ENCODE measurements around the gene SLC22A12.

Gene SLC22A12

DNA sequence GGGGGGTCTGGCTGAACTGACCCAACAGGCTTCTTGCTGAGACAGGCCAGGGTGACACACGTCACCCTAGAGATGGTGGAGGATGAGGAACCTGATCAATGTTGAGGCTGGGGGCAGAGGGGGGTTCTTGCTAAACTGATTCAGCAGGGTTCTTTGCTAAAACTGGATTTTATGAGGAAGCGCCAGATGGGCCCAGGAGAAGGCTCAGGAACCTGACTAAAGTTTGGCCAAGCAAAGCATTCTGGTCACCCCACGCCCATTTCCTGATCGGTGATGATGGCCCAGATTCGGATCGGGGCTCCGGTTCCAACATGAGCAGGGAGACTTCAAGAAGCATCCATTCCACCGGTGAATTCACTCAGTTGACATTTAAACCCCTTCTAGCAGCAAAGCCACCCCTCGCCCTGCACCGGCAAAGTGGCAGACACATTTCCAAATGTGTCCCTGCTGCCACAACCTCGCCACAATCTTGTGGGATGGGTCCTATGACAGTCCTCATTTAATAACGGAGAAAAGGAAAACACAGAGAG lies 34.2 kb upstream of the SLC22A12 start:
- no peak for TF ChIP-seq CTCF (IDR thresholded peaks at IDR 0.05; ENCODE audit: unreplicated experiment in 3 of 3)
- Mint-ChIP-seq H3K9me3 (peaks cover 4% of the 10 kb centered on the region), H3K36me3 (ENCODE audit: low read depth) (peaks cover 4% of the 10 kb centered on the region), H3K27me3 (ENCODE audit: low read depth) (peaks cover 26% of the 10 kb centered on the region), H3K4me1 (peaks cover 77% of the 10 kb centered on the region), H3K27ac (peak overlapping the region; percentile 98 to 100 (median 100)), H3K4me3 (peak overlapping the region in 1 of 3 experiments; percentile 35)

DNA sequence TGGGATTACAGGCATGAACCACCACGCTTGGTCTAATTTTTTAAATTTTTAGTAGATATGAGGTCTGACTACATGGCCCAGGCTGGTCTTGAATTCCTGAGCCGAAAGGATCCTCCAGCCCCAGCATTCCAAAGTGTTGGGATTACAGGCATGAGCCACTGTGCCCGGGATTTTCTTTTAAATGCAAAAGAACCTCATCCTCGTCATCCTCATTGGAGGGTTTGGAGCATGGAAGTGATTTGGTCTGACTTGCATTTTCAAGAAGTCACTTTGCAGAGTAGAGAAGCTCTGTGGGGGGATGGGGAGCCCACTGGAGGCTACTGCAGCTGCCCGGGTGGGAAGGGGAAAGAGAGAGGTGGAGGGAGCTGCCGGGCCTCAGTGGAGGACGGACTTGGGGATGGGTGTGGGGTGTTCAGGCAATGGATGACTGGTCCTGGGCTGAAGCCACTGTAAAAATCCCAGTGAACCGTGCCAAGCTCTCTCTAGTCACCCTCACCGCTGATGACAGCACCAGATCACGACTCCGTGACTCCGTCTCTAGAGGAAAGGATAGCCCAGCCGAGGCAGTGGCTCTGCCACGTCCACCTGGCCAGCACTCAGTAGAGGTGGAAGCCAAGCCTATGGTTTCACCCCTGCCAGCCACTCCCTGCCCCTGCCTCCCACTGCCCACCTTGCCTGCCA lies 32.8 kb upstream of the SLC22A12 start:
- no peak for TF ChIP-seq CTCF (IDR thresholded peaks at IDR 0.05; ENCODE audit: unreplicated experiment in 3 of 3)
- H3K36me3 Mint-ChIP-seq (ENCODE audit: low read depth): no peaks in the 10 kb centered on the region
- peak overlapping the region; percentile 86 to 96 (median 96) for H3K27ac Mint-ChIP-seq
- peak overlapping the region in 1 of 3 experiments; percentile 53 for H3K4me3 Mint-ChIP-seq
- H3K9me3 Mint-ChIP-seq: no peaks in the 10 kb centered on the region
- H3K4me1 Mint-ChIP-seq: peaks cover 66% of the 10 kb centered on the region
- peaks cover 14% of the 10 kb centered on the region for H3K27me3 Mint-ChIP-seq (ENCODE audit: low read depth)

DNA sequence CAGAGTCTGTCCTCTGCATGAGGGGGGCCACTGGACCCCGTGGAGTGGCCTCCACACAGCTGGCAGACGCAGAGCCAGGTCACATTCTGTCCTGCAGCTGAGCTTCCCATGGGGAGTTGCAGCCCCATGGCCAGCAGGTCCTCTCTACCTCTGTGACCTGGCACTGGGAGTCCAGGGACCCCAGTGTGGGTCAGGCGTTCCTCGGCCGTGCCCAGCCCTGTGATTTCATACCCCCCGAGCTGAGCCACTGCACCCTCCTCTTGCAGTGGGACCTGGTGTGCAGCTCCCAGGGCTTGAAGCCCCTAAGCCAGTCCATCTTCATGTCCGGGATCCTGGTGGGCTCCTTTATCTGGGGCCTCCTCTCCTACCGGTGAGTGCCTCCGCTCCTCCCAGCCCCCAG lies 32.2 kb upstream of the SLC22A12 start:
- peaks cover 59% of the 10 kb centered on the region for H3K4me1 Mint-ChIP-seq
- peak overlapping the region in 1 of 3 experiments; percentile 53 for H3K4me3 Mint-ChIP-seq
- H3K27me3 Mint-ChIP-seq (ENCODE audit: low read depth): peaks cover 14% of the 10 kb centered on the region
- peak overlapping the region; percentile 86 to 96 (median 96) for H3K27ac Mint-ChIP-seq
- H3K9me3 Mint-ChIP-seq: no peaks in the 10 kb centered on the region
- H3K36me3 Mint-ChIP-seq (ENCODE audit: low read depth): no peaks in the 10 kb centered on the region
- no peak for TF ChIP-seq CTCF (IDR thresholded peaks at IDR 0.05; ENCODE audit: unreplicated experiment in 3 of 3)

DNA sequence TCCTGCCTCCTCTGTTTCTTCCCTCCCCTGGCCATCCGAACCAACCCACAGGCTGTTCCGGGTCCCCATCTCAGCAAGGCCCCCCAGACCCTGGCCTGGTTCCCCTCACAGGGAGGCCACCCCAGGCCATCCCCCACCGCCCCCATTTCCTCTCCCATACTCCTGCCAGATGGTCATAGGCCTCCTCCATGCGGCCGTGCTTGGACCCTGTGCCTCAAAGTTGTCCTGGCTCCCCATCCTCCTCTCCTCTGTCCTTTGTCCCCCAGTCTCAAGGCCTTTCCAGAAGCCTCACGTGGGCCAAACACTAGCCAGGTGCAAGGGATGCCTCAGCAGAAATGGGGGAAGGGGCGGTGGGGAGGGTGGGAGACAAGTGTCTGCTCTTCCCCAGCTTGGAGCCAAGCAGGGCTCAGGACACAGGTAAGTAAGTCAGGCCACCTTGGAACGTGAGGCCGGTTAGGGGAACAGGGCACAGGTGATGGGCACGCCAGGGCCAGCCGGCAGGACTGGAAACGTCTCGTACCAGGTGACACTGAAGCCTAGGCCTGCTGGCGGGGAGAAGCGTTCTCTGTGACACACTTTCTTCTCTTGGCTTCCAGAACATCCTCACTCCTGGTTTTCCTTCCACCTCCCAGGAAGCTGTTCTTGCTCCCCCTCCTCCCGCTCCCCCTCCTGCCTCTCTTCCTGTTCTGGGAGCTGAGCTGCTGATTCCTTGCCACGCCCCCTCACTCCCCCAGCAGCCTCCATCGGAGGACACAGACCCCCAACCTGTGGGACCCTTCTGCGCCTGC lies 31.5 kb upstream of the SLC22A12 start:
- Mint-ChIP-seq H3K9me3 (no peaks in the 10 kb centered on the region), H3K4me1 (peaks cover 52% of the 10 kb centered on the region), H3K36me3 (ENCODE audit: low read depth) (no peaks in the 10 kb centered on the region), H3K27me3 (ENCODE audit: low read depth) (peaks cover 14% of the 10 kb centered on the region), H3K27ac (peak overlapping the region; percentile 94 to 96 (median 96)), H3K4me3 (peak overlapping the region in 2 of 3 experiments; percentile 34 to 41)
- TF ChIP-seq CTCF (IDR thresholded peaks at IDR 0.05; ENCODE audit: unreplicated experiment in 3 of 3): no peak

GRCh38 chr11:64560139-64560771 lies 30.8 kb upstream of the SLC22A12 start:
- Mint-ChIP-seq H3K27ac (peak overlapping the region; percentile 94 to 96 (median 96)), H3K36me3 (ENCODE audit: low read depth) (no peaks in the 10 kb centered on the region), H3K27me3 (ENCODE audit: low read depth) (peaks cover 14% of the 10 kb centered on the region), H3K4me1 (peaks cover 45% of the 10 kb centered on the region), H3K9me3 (no peaks in the 10 kb centered on the region), H3K4me3 (peak overlapping the region in 2 of 3 experiments; percentile 34 to 41)
- no peak for TF ChIP-seq CTCF (IDR thresholded peaks at IDR 0.05; ENCODE audit: unreplicated experiment in 3 of 3)
